Activated CD4-positive, alpha-beta memory T cell treated with anti-CD3 and anti-CD28 coated beads, Interleukin-2, amount 10 ng/mL, durations not matched to agents 7 days and 5 days (primary cell): ENCODE data around the gene C12orf57. TPM values are rescaled to one million over a fixed set of nuclear protein-coding genes. Genes with fewer than 3 reads are reported as not detected.

Source experiments
- CTCF ChIA-PET: fragments of 350-600 bp; sonication (Branson Sonifier 250); formaldehyde crosslinking; loops from one replicate; lab custom pipeline; 2021; ENCODE audit warnings: antibody characterized with exemption, inconsistent platforms; lab: Charles Lee
- POLR2A ChIA-PET: fragments of 350-600 bp; sonication (Branson Sonifier 250); formaldehyde crosslinking; loops from one replicate; lab custom pipeline; 2021; ENCODE audit warnings: antibody characterized with exemption; lab: Charles Lee
- DNase-seq: peaks from one replicate; pipeline ENCODE4 v3.0.0-alpha.2; 2020
- H3K27ac Mint-ChIP-seq: one replicate; pipeline ENCODE4 v1.8.0; 2021; ENCODE audit warnings: mild to moderate bottlenecking, mixed read lengths
- H3K27me3 Mint-ChIP-seq: one replicate; pipeline ENCODE4 v1.8.0; 2021; ENCODE audit warnings: mixed read lengths
- H3K36me3 Mint-ChIP-seq: one replicate; pipeline ENCODE4 v1.8.0; 2021; ENCODE audit warnings: low read depth, mixed read lengths
- H3K4me1 Mint-ChIP-seq: one replicate; pipeline ENCODE4 v1.8.0; 2021; ENCODE audit warnings: mixed read lengths
- H3K4me3 Mint-ChIP-seq: one replicate; pipeline ENCODE4 v1.8.0; 2021; ENCODE audit warnings: mild to moderate bottlenecking, mixed read lengths
- H3K9me3 Mint-ChIP-seq: one replicate; pipeline ENCODE4 v1.8.0; 2021; ENCODE audit warnings: mixed read lengths
- total RNA-seq, 2 experiments: library from RNA; stranded (reverse); gene quantifications; one replicate each; pipeline ENCODE4 v1.2.3, GENCODE V29; 2021

Gene C12orf57
- total RNA-seq, 2 experiments from 2014 or later = 141 TPM

GRCh38 chr12:6957741-6958608 lies 14.2 kb downstream of the C12orf57 start:
- Mint-ChIP-seq H3K27me3 (no peaks in the 10 kb centered on the region), H3K27ac (peak overlapping the region; percentile 99), H3K36me3 (peaks cover 88% of the 10 kb centered on the region), H3K4me3 (peak overlapping the region; percentile 88), H3K4me1 (peaks cover 99% of the 10 kb centered on the region), H3K9me3 (no peaks in the 10 kb centered on the region)
- DNase-seq = no peak
- ChIA-PET CTCF (interaction anchor here (0.6 to 12.2 kb wide), 8 partner anchors 10 to 205 kb away, joined by 3 to 465 read pairs (median 8); partner anchors contain the start of genes C12orf57, LPCAT3, MLF2 and PTPN6), POLR2A (interaction anchor here (0.5 to 13.2 kb wide), 23 partner anchors 10 to 422 kb away, joined by 3 to 1188 read pairs (median 7); partner anchors contain the start of genes ATN1, C12orf57, C1RL and CDCA3)

GRCh38 chr12:6958609-6959057 lies 14.8 kb downstream of the C12orf57 start:
- ChIA-PET CTCF (interaction anchor here (1.0 to 12.2 kb wide), 9 partner anchors 10 to 205 kb away, joined by 3 to 465 read pairs (median 7); partner anchors contain the start of genes C12orf57, LPCAT3, MLF2 and PTPN6), POLR2A (interaction anchor here (0.7 to 13.2 kb wide), 21 partner anchors 10 to 269 kb away, joined by 3 to 1188 read pairs (median 9); partner anchors contain the start of genes ATN1, C12orf57, C1RL and CDCA3)
- Mint-ChIP-seq H3K36me3 (peaks cover 82% of the 10 kb centered on the region), H3K4me1 (peaks cover 93% of the 10 kb centered on the region), H3K4me3 (peak overlapping the region; percentile 88), H3K9me3 (no peaks in the 10 kb centered on the region), H3K27ac (peak overlapping the region; percentile 99), H3K27me3 (no peaks in the 10 kb centered on the region)
- no peak for DNase-seq

GRCh38 chr12:6959058-6959804 lies 15.4 kb downstream of the C12orf57 start:
- ChIA-PET CTCF (interaction anchor here (1.0 to 12.2 kb wide), 10 partner anchors 9 to 422 kb away, joined by 3 to 465 read pairs (median 8); partner anchors contain the start of genes C12orf57, LPCAT3, PTPN6 and RNU7-1), POLR2A (interaction anchor here (0.7 to 13.2 kb wide), 21 partner anchors 9 to 270 kb away, joined by 3 to 1188 read pairs (median 9); partner anchors contain the start of genes ATN1, C12orf57, C1RL and CDCA3)
- peak; percentile 78 for DNase-seq
- peaks cover 76% of the 10 kb centered on the region for H3K36me3 Mint-ChIP-seq
- peak overlapping the region; percentile 99 for H3K27ac Mint-ChIP-seq
- H3K4me3 Mint-ChIP-seq = peak overlapping the region; percentile 88
- H3K27me3 Mint-ChIP-seq = no peaks in the 10 kb centered on the region
- H3K4me1 Mint-ChIP-seq = peaks cover 92% of the 10 kb centered on the region
- H3K9me3 Mint-ChIP-seq = no peaks in the 10 kb centered on the region

- H3K4me3 Mint-ChIP-seq = peak overlapping the region; percentile 88
- no peaks in the 10 kb centered on the region for H3K9me3 Mint-ChIP-seq
- H3K27ac Mint-ChIP-seq = peak overlapping the region; percentile 99
- H3K36me3 Mint-ChIP-seq = peaks cover 70% of the 10 kb centered on the region
- H3K4me1 Mint-ChIP-seq = peaks cover 92% of the 10 kb centered on the region
- H3K27me3 Mint-ChIP-seq = no peaks in the 10 kb centered on the region
- DNase-seq = no peak
- ChIA-PET CTCF (interaction anchor here (0.6 to 12.2 kb wide), 11 partner anchors 9 to 422 kb away, joined by 3 to 465 read pairs (median 9); partner anchors contain the start of genes C12orf57, LPCAT3, PTPN6 and RNU7-1), POLR2A (interaction anchor here (0.8 to 13.2 kb wide), 18 partner anchors 9 to 207 kb away, joined by 3 to 1188 read pairs (median 14); partner anchors contain the start of genes ATN1, C12orf57, C1RL and CDCA3)
Observed at GRCh38 chr12:6959805-6960592, 16.2 kb downstream of the C12orf57 start.

- H3K27ac Mint-ChIP-seq = peak overlapping the region; percentile 99
- POLR2A ChIA-PET = interaction anchor here (0.8 to 13.2 kb wide), 19 partner anchors 9 to 271 kb away, joined by 3 to 1188 read pairs (median 8); partner anchors contain the start of genes ATN1, C12orf57, C1RL and CDCA3
- peak overlapping the region; percentile 74 for H3K4me3 Mint-ChIP-seq
- peaks cover 93% of the 10 kb centered on the region for H3K4me1 Mint-ChIP-seq
- H3K9me3 Mint-ChIP-seq = no peaks in the 10 kb centered on the region
- CTCF ChIA-PET = interaction anchor here (0.6 to 12.2 kb wide), 11 partner anchors 8 to 423 kb away, joined by 3 to 465 read pairs (median 9); partner anchors contain the start of genes C12orf57, PTPN6, RNU7-1 and SPSB2
- peaks cover 71% of the 10 kb centered on the region for H3K36me3 Mint-ChIP-seq
- H3K27me3 Mint-ChIP-seq = no peaks in the 10 kb centered on the region
- DNase-seq = peak; percentile 70
Observed at GRCh38 chr12:6960593-6961277, 16.9 kb downstream of the C12orf57 start.

GRCh38 chr12:6961278-6961694 lies 17.5 kb downstream of the C12orf57 start:
- peak; percentile 89 for DNase-seq
- CTCF ChIA-PET = interaction anchor here (0.6 to 12.2 kb wide), 9 partner anchors 8 to 151 kb away, joined by 3 to 465 read pairs (median 9); partner anchors contain the start of genes C12orf57, PTPN6, RNU7-1 and SPSB2
- H3K9me3 Mint-ChIP-seq = no peaks in the 10 kb centered on the region
- H3K27ac Mint-ChIP-seq = peak overlapping the region; percentile 99
- peaks cover 91% of the 10 kb centered on the region for H3K4me1 Mint-ChIP-seq
- POLR2A ChIA-PET = interaction anchor here (0.6 to 13.2 kb wide), 19 partner anchors 9 to 272 kb away, joined by 3 to 1188 read pairs (median 6); partner anchors contain the start of genes ATN1, C12orf57, C1RL and CDCA3
- no peaks in the 10 kb centered on the region for H3K27me3 Mint-ChIP-seq
- peak overlapping the region; percentile 74 for H3K4me3 Mint-ChIP-seq
- H3K36me3 Mint-ChIP-seq = peaks cover 71% of the 10 kb centered on the region

- Mint-ChIP-seq H3K27me3 (no peaks in the 10 kb centered on the region), H3K4me3 (peak overlapping the region; percentile 74), H3K36me3 (peaks cover 68% of the 10 kb centered on the region), H3K9me3 (no peaks in the 10 kb centered on the region), H3K4me1 (peaks cover 88% of the 10 kb centered on the region), H3K27ac (peak overlapping the region; percentile 99)
- ChIA-PET CTCF (interaction anchor here (0.6 to 12.2 kb wide), 8 partner anchors 14 to 151 kb away, joined by 3 to 465 read pairs (median 10); partner anchors contain the start of genes C12orf57, PTPN6, RNU7-1 and SPSB2), POLR2A (interaction anchor here (0.6 to 13.2 kb wide), 18 partner anchors 8 to 238 kb away, joined by 3 to 1188 read pairs (median 7); partner anchors contain the start of genes ATN1, C12orf57, C1RL and CDCA3)
- DNase-seq = peak; percentile 69
Observed at GRCh38 chr12:6961695-6962284, 18.0 kb downstream of the C12orf57 start.

- H3K27ac Mint-ChIP-seq = peak overlapping the region; percentile 99
- no peaks in the 10 kb centered on the region for H3K9me3 Mint-ChIP-seq
- peak overlapping the region; percentile 74 for H3K4me3 Mint-ChIP-seq
- POLR2A ChIA-PET = interaction anchor here (1.0 to 13.2 kb wide), 14 partner anchors 8 to 210 kb away, joined by 3 to 1188 read pairs (median 13); partner anchors contain the start of genes ATN1, C12orf57, C1RL and CDCA3
- CTCF ChIA-PET = interaction anchor here (1.7 to 12.2 kb wide), 6 partner anchors 14 to 93 kb away, joined by 5 to 465 read pairs (median 10); partner anchors contain the start of genes C12orf57, PTPN6, RNU7-1 and SPSB2
- no peaks in the 10 kb centered on the region for H3K27me3 Mint-ChIP-seq
- no peak for DNase-seq
- H3K4me1 Mint-ChIP-seq = peaks cover 85% of the 10 kb centered on the region
- peaks cover 66% of the 10 kb centered on the region for H3K36me3 Mint-ChIP-seq
Observed at GRCh38 chr12:6962285-6963015, 18.6 kb downstream of the C12orf57 start.

GRCh38 chr12:6963016-6963731 lies 19.4 kb downstream of the C12orf57 start:
- Mint-ChIP-seq H3K4me3 (no peak overlapping the region), H3K27me3 (no peaks in the 10 kb centered on the region), H3K27ac (peak overlapping the region; percentile 65), H3K9me3 (no peaks in the 10 kb centered on the region), H3K4me1 (peaks cover 84% of the 10 kb centered on the region), H3K36me3 (peaks cover 65% of the 10 kb centered on the region)
- DNase-seq = no peak
- ChIA-PET CTCF (interaction anchor here (2.0 to 12.2 kb wide), 5 partner anchors 15 to 150 kb away, joined by 7 to 465 read pairs (median 12); partner anchors contain the start of genes C12orf57, PTPN6 and RNU7-1), POLR2A (interaction anchor here (1.4 to 13.2 kb wide), 7 partner anchors 15 to 112 kb away, joined by 3 to 1188 read pairs (median 5); partner anchors contain the start of genes C12orf57, CDCA3, ENO2 and PTPN6)
